ENCODE measurements around the gene TFCP2L1.

GRCh38 chr2:121284463-121285449 is at the start of gene TFCP2L1:
- no peak for TF ChIP-seq EZH2 (IDR thresholded peaks at IDR 0.05)
- TF ChIP-seq POLR2AphosphoS5 (IDR thresholded peaks at IDR 0.05; ENCODE audit: borderline replicate concordance, low read depth, low read length) = no peak
- no peak for TF ChIP-seq FOXP2 (optimal IDR thresholded peaks at IDR 0.05; ENCODE audit: control extremely low read depth, extremely low read length, insufficient read depth)

Measured in SK-N-MC (cell line).